Left cardiac atrium (tissue), 4 donors: ENCODE data around the gene SMIM20. TPM values are rescaled to one million over a fixed set of nuclear protein-coding genes. Genes with fewer than 3 reads are reported as not detected.
"Not testable (repeated sequence)": the region's sequence is repeated elsewhere in the genome, so short reads cannot be mapped to it uniquely, and the experiment has no call there.

Experiments
- ATAC-seq, 2 donors: fragments of 200-7000 bp; cut with Tn5 transposase; one replicate each; pipeline ENCODE4 v1.9.1; 2020; ENCODE audit warnings: mild to moderate bottlenecking in 2 of 2, moderate library complexity in 2 of 2
- DNase-seq: peaks from one replicate; pipeline ENCODE4 v3.0.0-alpha.2; 2020
- intact Hi-C, 2 donors: fragments of 100-400 bp; cut with DNase I; formaldehyde crosslinking; loops; one replicate each; pipeline versions ENCODE4 v1.14.1 to v1.15.1; 2022 to 2023
- long read RNA-seq: library from polyadenylated mRNA; unstranded; transcript quantifications from one replicate; pipeline ENCODE4 v2.0.0, GENCODE V29; 2021
- total RNA-seq, 2 donors: library from RNA; stranded (reverse); fragmentation: NEBNext Ultra II Directional; extraction: Animal tissue kit (Norgen Biotek cat#: 25700); gene quantifications; one replicate each; pipeline ENCODE4 v1.2.1, GENCODE V29; 2021
- donor health status: DM: no; HTN: yes; CAD: no.
- donor health status: DM: no; HTN: yes; CAD: no; lungs with severe emphysema.
- donor health status: DM: yes; HTN: yes; CAD: no.
- donor health status: Dilated cardiomyopathy.

SMIM20 gene
- 10 to 100 TPM; 26.6 to 34.2 TPM for total RNA-seq
- long read RNA-seq, transcript SMIM20-201 (3 exons, 935 nt) = major isoform, 6 of 6 reads
- long read RNA-seq, partial matches to known transcripts = 0 of 6 reads
- long read RNA-seq, other reads (novel, unspliced or antisense) = 0 of 6 reads

GRCh38 chr4:25913851-25914669, at the start of gene SMIM20:
TSS of gene SMIM20 (plus strand) at chr4:25914220. CDS start at chr4:25914314, 94 bp downstream.
- intact Hi-C loops = no loop called here
- ATAC-seq (peak; percentile 98 to 99), DNase-seq (peak; percentile 94)

- intact Hi-C loops = no loop called here
- DNase-seq (no peak), ATAC-seq (peak in 1 of 2 donors; percentile 29)
Observed at GRCh38 chr4:25865586-25865985, 48.4 kb upstream of the SMIM20 start.

- ATAC-seq, DNase-seq, intact Hi-C loops: not testable (repeated sequence)
Observed at GRCh38 chr4:25866401-25866800, 47.6 kb upstream of the SMIM20 start.

GRCh38 chr4:25867781-25868294, 46.2 kb upstream of the SMIM20 start:
- DNase-seq (no peak), ATAC-seq (no peak)
- intact Hi-C loops = no loop called here

GRCh38 chr4:25870081-25870480, 43.9 kb upstream of the SMIM20 start:
- no peak for DNase-seq
- intact Hi-C loops = no loop called here
- no peak for ATAC-seq

GRCh38 chr4:25872851-25873631, 41.0 kb upstream of the SMIM20 start:
- DNase-seq (no peak), ATAC-seq (no peak)
- intact Hi-C loops = no loop called here

GRCh38 chr4:25873632-25874129, 40.3 kb upstream of the SMIM20 start:
- intact Hi-C loops = no loop called here
- no peak for DNase-seq
- no peak for ATAC-seq

- DNase-seq = no peak
- ATAC-seq = no peak
- intact Hi-C loops = no loop called here
Observed at GRCh38 chr4:25874655-25875054, 39.4 kb upstream of the SMIM20 start.

GRCh38 chr4:25875281-25875745, 38.7 kb upstream of the SMIM20 start:
- no peak for DNase-seq
- no peak for ATAC-seq

GRCh38 chr4:25878676-25879075, 35.3 kb upstream of the SMIM20 start:
- intact Hi-C loops = no loop called here
- no peak for ATAC-seq
- DNase-seq = no peak

More at GRCh38 chr4:25875281-25875745, 38.7 kb upstream of the SMIM20 start:
- intact Hi-C loops = no loop called here

- ATAC-seq (no peak), DNase-seq (no peak)
- intact Hi-C loops = no loop called here
Observed at GRCh38 chr4:25879091-25879584, 34.9 kb upstream of the SMIM20 start.

- DNase-seq (no peak), ATAC-seq (no peak)
- intact Hi-C loops = no loop called here
Observed at GRCh38 chr4:25879587-25879986, 34.4 kb upstream of the SMIM20 start.

- intact Hi-C loops = no loop called here
- DNase-seq = no peak
- ATAC-seq = peak in 1 of 2 donors; percentile 56
Observed at GRCh38 chr4:25879991-25880651, 33.9 kb upstream of the SMIM20 start.

- intact Hi-C loops = no loop called here
- ATAC-seq = no peak
- no peak for DNase-seq
Observed at GRCh38 chr4:25881193-25881592, 32.8 kb upstream of the SMIM20 start.

GRCh38 chr4:25882226-25882625, 31.8 kb upstream of the SMIM20 start:
- intact Hi-C loops = no loop called here
- DNase-seq (no peak), ATAC-seq (no peak)

GRCh38 chr4:25883565-25883964, 30.5 kb upstream of the SMIM20 start:
- no peak for ATAC-seq
- intact Hi-C loops = no loop called here
- DNase-seq = no peak

GRCh38 chr4:25884031-25884782, 29.8 kb upstream of the SMIM20 start:
- intact Hi-C loops = no loop called here
- DNase-seq (no peak), ATAC-seq (peak in 1 of 2 donors; percentile 52)

GRCh38 chr4:25888781-25889180, 25.2 kb upstream of the SMIM20 start:
- ATAC-seq (no peak), DNase-seq (no peak)
- intact Hi-C loops = no loop called here
